ENCODE results near the gene PKP1. TPM values are rescaled to one million over a fixed set of nuclear protein-coding genes. Genes with fewer than 3 reads are reported as not detected.

PKP1 gene
- total and polyA plus RNA-seq, 2 donors (not counting 3 experiments of a cell fraction or from before 2014, with no cell fraction given): 0.01 TPM; not detected in 1

- intact Hi-C loops (cut with micrococcal nuclease): no loop called here
Measured at GRCh38 chr1:201351617-201352016, 68.3 kb downstream of the PKP1 start.

More at GRCh38 chr1:201351617-201352016, 68.3 kb downstream of the PKP1 start:
- Histone ChIP-seq H3K27ac (ENCODE audit: insufficient read depth, low read depth, low read length) (no peak overlapping the region), H2AFZ (ENCODE audit: low read depth, low read length) (no peak overlapping the region), H3K4me3 (replicated peaks in 1 of 3; ENCODE audit: insufficient read depth in 1 of 3, low read depth in 1 of 3, low read length in 3 of 3) (no peak overlapping the region), H3K36me3 (ENCODE audit: control insufficient read depth in 2 of 2, extremely low read depth in 1 of 2, insufficient read depth in 2 of 2, low read length in 2 of 2) (no peaks in the 10 kb centered on the region), H3K4me1 (ENCODE audit: control insufficient read depth, extremely low read depth, insufficient read depth, low read length) (no peaks in the 10 kb centered on the region), H3K9ac (replicated peaks; ENCODE audit: extremely low read depth, insufficient read depth, low read length) (no peak overlapping the region), H3K9me1 (replicated peaks; ENCODE audit: control insufficient read depth, extremely low read depth, insufficient read depth, low read length) (no peaks in the 10 kb centered on the region), H3K27me3 (ENCODE audit: control insufficient read depth in 2 of 2, insufficient read depth in 2 of 2, low read length in 2 of 2) (peaks cover 0 to 7% of the 10 kb centered on the region in 2 experiments), H3K4me2 (ENCODE audit: insufficient read depth, low read length) (no peak overlapping the region), H3K79me2 (ENCODE audit: control insufficient read depth, insufficient read depth, low read length) (no peaks in the 10 kb centered on the region), H3K9me3 (replicated peaks; ENCODE audit: control insufficient read depth, insufficient read depth, low read length) (no peaks in the 10 kb centered on the region), H4K20me1 (replicated peaks; ENCODE audit: control insufficient read depth, extremely low read depth, insufficient read depth, low read length) (no peaks in the 10 kb centered on the region)
- ChIA-PET POLR2A (no interaction called here), CTCF (no interaction called here)
- dilution Hi-C loops (cut with MboI; ENCODE audit: extremely low pct_ligation_motif_present, low sequenced_read_pairs): no loop called here
- BruUV-seq (replicated peaks): no TSS peak
- no peak for TF ChIP-seq GATA2 (IDR thresholded peaks at IDR 0.05; ENCODE audit: insufficient read depth, insufficient read length, low read depth, low read length)
- TF ChIP-seq POLR2A (IDR thresholded peaks at IDR 0.05; ENCODE audit: low read depth, low read length): no peak
- TF ChIP-seq MYC (IDR thresholded peaks at IDR 0.05; ENCODE audit: low read depth, low read length): no peak
- no peak for TF ChIP-seq CTCF (IDR thresholded peaks at IDR 0.05; ENCODE audit: extremely low read depth in 1 of 2, insufficient read depth in 1 of 2, low read depth in 1 of 2, low read length in 2 of 2)
- TF ChIP-seq JUN (IDR thresholded peaks at IDR 0.05; ENCODE audit: borderline replicate concordance, insufficient read depth, insufficient read length, low read depth): no peak
- no peak for TF ChIP-seq POLR2AphosphoS5 (IDR thresholded peaks at IDR 0.05; ENCODE audit: insufficient read depth, low read depth, low read length)
- TF ChIP-seq FOS (IDR thresholded peaks at IDR 0.05; ENCODE audit: borderline replicate concordance, insufficient read depth, low read length): no peak
- TF ChIP-seq EZH2 (IDR thresholded peaks at IDR 0.05; ENCODE audit: borderline replicate concordance, low read depth, low read length, severe bottlenecking): no peak
- no peak for TF ChIP-seq MAX (IDR thresholded peaks at IDR 0.05; ENCODE audit: insufficient read depth, insufficient read length)
- DNase-seq (ENCODE audit: low read depth, low spot score) (no peak), FAIRE-seq (no peak)
